GM18519 (cell line): ENCODE results near the gene RAB11FIP5.
A peak's percentile ranks its signal among the peaks of the same experiment; 100 is the strongest.
"Not testable (repeated sequence)": the region's sequence is repeated elsewhere in the genome, so short reads cannot be mapped to it uniquely, and the experiment has no call there.

Source experiments
- ATAC-seq: cut with Tn5 transposase; IDR thresholded peaks from one replicate; pipeline ENCODE4 v1.9.1; 2021; ENCODE audit warnings: mild to moderate bottlenecking, moderate library complexity; ENCODE audit not compliant: unreplicated experiment, low FRiP score

RAB11FIP5 gene

DNA sequence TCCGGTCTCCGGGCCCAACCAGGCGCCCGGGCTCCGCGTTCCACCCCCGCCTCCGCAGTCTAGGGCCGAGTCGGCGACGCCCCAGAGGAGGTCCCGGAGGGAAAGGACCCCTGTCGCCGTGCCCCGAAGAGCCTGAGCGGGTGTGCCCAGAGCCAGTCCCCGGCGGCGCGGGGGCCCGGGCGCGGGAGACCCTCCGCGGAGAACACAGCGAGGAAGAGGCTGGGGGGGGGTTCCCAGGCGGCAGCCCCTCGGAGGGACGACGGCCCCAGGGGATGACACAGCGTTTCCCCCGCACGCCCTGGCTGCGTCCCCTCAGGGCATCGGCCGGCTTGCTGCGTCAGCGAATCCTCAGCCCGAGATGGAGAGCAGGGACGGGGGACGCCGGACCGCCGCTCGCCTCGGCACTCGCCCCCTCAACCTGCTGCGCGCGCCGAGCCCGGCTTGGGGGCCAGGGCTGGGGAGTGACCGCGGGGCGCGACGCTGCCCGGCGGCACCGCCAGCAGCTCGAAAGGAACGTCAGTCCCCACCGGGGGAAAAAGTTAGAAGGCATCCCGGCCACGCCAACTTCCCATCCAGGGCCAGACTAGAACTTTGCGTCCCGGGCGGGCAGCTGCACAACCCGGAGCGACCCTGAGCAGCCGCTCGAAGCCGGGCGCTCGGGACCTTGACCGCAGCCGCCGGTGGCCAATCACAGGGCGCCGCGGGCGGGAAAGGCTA, 41.9 kb downstream of the RAB11FIP5 start:
- peak; percentile 14 for ATAC-seq

DNA sequence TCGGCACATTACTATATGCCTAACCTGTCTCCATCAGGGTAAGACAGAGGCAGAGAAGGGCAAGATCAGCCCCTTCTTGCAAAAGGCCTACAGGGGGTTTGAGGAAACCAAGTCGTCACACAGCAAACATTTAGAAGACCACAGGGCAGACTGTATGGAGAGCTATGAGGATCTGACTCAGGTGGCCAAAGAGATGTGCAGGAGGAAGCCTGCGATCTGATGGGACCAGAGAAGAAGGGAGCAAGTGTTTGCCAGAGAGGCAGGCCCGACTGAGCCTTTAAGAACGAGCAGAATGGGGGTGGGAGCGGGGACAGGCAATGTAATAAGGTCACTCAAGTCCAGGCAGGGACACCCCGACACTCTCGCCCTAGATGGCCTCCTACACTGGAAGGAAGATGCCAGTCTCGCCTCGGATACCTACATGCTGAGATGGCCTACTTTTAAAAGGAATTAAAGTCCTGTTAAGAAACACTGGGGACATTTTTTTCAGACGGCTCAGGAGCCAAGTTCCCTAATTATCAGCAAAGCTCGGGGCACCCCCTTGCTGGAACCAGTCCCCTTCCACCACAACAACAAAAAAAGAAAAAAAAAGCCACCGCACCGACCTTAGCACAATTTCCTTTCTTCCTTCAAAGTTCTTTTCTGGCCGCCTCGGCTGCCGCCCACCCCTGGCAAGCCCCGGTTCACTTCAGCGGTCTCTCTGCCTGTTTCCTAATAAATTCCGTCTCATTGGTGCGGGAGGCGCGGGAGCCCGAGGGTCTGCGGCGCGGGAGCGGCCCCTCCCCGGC, 42.7 kb downstream of the RAB11FIP5 start:
- no peak for ATAC-seq

DNA sequence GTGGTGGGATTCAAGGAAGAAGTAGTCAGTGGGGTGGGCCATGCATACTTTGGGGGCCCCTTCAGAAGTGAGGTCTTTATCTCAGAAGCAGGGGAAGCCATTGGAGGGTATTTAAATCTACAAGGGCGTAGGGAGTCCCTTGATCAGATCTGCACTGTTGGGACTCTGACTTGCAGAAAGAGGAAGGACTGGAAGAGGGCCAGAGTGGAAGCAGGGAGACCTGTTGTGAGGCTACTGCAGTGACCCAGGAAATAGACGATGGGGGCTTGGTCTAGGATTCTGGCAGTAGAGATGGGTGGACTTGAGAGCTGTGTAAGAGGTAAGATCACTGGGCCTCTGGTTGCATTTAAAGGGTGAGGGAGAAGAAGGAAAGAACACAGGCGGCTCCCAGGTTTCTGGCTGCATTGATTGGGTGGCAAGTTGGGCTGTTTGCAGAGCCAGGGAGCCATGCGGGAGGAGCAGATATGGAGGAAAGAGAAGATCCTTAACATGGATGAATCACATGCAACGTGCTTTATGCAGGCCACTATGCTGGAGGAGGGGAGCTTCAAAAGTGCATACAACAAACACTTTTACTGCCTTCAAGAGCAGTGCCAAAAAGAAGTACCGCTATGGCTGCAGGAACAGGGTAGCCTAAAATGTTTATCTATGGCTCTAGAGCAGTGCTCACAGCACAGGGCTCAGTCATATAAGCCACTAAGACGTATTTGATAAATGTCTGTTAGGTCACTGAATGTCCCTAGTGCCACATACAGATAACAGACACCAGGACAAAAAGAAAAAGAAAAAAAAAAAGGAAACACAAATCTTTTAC, 43.5 kb downstream of the RAB11FIP5 start:
- no peak for ATAC-seq

DNA sequence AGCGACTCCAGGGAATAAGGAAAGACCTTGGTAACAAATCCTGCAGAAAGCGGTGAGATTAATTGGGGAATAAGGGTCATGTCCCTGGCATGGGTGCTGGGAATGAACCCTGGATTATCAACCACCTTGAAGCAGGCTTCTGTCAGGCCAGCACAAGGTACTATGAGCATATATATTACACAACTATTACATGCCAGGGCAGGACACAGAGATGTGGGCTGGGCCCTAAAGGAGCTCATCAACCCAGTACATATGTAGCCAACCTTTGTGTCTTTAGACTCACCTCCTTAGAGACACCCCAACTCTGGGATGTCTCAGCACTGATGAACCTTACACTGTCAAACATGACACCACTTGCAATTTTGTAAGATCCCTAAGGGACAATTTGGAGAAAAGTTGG, 44.6 kb downstream of the RAB11FIP5 start:
- ATAC-seq, result no peak

DNA sequence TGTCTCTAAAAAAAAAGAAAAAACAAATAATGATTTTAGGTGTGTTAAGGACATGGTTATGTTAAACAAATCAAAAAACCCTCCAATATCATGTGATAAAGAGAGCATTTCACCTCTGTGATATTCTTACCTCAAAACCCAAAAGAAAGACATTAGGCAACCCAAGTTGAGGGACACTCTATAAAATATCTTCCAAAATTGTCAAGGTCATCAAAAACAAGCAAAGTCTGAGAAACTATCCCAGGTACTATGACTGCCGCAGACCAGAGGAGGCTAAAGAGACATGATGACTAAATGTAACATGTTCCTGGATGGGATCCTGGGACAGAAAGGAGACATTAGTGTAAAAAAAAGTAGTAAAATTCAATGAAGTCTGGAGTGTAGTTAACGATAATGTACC, 45.7 kb downstream of the RAB11FIP5 start:
- ATAC-seq, result no peak

DNA sequence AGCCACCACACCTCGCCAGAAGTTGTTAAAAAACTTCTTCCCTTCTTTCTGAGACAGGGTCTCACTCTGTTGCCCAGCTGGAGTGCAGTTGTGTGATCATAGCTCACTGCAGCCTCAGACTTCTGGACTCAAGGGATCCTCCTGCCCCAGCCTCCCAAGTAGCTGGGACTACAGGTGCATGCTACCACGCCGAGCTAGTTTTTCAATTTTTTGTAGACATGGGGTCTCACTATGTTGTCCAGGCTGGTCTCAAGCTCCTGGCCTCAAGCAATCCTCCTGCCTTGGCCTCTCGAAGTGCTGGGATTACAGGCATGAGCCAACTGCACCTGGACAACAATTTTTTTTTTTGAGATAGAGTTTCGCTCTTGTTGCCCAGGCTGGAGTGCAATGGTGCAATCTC, 47.7 kb downstream of the RAB11FIP5 start:
- ATAC-seq, result not testable (repeated sequence)

DNA sequence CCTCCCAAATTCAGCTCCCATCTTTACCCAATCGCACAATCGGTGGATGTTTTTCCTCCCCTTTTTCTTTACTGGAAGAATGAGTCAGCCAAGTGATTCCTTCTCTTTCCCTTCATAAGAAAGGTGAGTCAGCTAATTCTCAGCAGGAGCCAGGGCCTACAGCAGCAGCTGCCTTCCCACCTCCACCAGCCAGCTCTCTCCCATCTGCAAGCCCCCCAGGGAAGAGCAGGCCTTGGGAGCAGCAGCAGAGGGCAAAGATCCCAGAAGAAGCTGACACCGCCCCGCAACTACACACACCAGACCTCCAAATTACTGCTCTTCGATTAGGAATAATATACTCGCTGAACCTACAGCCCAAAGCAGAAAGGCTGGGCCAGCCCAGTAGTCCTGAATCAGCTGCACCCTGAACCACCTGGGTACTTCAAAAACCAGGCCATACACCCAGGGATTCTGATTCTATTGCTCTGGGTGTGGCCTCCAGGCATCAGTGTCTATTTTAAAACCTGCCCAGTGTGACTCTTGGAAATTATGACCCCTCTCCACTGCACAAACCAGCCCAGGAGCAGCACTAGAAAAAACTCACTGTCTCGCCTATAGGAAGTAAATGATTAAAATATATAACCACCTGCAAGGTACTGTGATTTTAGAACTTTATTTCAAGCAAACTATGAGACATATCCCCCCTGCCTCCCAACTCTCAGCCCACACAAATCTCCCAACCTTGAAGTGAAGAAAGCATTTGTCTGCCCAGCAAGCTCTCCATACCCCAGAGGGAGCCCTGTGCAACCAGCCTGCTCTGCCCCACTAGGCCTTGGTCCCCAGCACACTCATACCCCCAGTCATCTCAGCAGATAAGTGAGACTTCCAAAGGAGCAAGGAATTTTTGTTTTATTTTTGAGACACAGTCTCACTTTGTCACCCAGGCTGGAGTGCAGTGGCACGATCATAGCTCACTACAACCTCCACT, 48.6 kb downstream of the RAB11FIP5 start:
- ATAC-seq, result no peak

DNA sequence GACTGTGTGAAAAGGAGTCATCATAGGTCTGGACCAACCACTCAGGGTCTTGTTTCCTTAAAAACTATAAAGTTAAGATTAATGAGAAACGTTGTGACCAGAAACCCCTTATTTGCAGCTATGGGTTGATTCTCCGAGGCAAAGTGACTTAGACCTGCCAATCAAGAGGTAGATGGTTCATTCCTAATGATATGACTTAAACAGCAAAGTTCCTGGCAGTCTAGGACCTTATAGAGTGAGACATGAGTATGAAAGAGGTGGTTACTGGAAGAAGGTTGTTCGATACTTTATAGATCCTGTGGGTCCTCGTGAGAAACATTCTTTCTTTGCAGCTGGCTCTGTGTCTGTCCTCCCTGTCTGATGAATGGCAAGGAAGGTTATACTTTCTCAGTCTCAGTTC, 49.3 kb downstream of the RAB11FIP5 start:
- ATAC-seq, result no peak

DNA sequence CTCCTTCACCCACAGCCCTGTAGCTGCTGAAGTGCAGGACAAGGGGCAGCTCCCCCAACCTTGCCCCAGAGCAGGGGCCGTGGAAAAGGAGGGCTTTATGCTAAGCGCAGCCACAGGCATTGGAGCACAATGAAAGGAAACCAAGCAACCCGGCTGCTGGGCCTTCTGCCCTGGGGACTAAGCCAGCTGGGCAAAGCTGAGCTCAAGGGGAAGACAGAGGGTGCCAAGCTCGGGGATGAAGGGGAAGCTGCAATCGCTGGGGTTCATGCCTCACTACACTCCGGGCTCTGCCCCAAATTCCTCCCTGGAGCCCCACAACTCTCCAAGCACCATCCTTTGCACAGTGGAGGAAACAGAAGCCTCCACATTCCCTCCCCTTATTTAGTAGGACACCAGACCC, 53.6 kb downstream of the RAB11FIP5 start:
- ATAC-seq, result no peak

DNA sequence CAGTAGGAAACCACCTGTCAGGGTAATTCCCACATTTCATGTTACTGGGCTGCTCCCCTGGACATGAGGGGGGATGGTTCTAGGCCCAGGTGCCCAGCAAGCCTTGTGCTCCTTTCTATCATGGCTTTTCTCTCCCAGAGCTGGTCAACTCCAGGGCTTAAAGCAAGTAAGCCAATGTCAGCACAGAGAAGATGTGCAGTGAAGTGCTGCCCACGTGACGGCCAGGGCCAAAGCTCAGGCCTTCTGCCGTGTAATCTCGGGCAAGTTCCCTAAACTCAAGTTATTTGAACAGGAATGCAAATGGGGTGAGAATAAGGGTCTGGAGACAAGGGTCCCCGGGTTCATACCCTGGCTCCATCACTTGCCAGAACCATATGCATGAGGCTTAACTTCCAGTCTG, 57.8 kb downstream of the RAB11FIP5 start:
- no peak for ATAC-seq

DNA sequence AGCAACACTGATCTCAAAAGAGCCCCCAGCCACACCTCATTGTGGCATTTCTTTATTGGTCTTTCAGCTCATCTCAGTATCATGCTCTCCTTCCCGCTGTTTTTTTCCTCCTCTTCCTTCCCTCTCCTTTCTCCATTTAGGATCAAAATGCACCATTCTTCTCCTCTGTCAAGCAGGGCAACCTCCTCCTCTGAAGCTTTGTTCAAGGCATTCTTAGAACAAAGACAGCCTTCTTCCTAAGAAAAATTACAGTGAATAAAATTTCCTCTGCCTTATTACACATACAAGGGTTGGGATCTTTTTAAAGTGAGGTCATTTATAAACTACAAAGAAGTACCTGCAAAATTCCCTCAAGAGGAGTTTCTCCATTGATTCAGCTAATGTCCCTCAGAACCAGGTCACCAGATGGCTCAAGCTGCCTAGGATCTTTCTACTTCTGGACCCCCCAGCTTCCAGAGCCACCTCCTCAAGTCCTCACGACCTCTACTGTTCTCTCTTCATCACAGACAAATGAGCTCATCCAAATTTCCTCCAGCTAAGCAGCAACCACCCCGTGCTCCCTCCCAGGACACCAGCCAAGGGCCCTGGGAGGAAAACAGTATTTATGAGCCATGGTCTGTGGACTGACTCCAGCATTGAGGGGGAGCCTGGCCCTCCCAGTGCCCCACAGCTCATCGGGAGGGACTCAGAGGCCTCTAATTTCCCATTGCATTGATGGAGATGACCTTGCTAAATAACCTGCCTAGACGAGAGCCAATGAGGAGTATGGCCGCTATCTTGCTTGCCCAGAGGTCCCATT, 59.2 kb downstream of the RAB11FIP5 start:
- ATAC-seq, result no peak

DNA sequence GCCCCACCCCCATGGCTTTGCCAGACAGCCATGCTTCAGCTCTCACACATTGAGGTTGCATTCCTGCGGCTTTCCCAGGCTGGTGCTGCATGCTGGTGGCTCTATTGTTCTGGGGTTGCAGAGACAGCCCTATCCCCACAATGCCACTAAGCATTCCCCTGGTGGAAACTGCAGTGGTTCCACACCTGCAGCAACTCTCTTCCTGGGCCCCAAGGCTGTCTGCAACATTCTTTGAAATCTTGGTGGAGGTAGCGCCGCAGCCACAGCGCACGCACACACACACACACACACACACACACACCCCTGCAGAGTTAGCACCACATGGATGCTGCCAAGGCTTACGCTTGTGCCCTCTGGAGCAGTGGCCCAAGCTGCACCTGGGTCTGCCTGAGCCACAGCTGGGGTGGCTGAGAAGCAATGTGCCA, 62.6 kb downstream of the RAB11FIP5 start:
- no peak for ATAC-seq

DNA sequence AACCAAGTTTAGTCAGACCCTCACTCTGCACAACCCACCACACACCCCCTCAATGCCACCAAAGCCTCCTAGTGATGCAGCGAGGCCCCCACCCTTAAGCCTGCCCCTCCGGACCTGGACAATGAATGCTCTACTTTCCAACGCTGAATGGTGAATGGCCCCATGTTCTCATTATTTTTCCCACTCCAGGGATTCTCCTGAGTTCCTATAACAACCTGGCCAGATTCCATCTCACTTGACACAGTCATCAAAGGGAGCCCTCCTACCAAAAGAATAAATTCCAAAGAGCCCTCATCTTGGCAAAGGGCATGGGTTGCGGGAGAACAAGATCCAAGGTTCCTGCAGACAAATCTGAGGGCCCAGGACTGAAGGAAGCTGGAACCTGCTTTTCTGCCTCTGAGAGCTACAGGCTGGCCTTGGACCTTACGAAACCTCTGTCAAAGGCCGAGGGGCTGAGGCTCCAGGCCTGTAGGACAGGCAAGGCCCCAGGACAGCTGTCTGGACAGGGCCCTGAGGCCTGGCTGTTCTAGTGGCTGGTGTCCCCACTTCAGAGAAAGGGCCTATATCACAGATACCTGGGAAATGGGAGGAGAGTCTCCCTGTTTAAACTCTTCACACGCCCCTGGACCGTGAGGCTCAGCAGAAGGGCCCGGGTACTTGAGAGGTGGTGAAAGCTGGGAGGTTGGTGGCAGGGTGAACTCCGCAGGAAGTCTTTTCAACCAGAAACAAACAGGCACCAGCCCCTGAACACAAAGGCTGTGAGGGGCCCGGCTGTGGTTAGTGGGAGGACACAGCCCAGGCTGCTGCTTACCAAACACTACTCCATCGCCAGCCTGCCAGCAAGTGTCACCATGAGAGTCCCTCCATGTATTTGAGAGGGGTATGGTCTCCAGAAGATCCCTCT, 68.6 kb downstream of the RAB11FIP5 start:
- ATAC-seq, result no peak

DNA sequence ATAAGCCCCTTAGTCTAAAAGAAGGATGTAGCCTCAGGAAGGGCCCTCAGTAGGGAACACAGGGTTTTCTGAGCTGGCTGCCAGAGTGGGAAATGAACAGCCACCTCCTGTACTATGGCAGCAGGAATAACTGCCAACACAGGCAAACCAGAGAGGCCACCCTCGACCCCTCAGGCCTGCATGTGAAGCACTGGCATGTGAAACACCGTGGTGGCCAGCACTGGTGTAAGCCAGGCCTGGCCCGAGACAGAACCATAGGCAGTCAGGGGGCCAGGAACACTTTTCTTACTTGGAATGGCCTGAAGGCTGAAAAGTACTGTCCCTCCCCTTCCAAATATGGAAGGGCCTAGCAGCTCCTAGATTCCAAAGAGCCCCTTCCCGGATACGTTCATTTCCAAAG, 69.5 kb downstream of the RAB11FIP5 start:
- no peak for ATAC-seq

DNA sequence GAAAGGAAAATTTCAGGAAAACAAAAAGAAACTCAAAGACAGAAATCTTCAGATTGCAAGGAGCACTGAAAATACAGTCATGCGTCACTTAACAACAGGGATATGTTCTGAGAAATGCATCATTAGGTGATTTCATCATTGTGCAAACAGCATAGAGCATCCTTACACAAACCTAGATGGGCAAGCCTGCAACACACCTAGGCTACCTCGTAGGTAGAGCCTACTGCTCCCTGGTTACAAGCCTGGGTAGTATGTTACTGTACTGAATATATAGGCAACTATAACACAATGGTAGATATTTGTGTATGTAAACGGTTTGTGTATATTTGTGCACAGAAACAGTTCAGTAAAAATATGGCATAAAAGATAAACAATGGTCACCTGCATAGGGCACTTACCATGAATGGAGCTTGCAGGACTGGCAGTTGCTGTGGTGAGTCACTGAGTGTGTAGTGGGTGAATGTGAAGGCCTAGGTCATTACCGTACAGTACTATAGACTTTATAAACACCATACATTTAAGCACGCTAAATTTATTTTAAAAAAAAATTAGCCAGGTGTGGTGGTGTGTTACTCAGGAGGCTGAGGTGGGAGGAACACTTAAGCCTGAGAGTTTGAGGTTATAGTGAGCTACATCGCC, 74.7 kb downstream of the RAB11FIP5 start:
- no peak for ATAC-seq

DNA sequence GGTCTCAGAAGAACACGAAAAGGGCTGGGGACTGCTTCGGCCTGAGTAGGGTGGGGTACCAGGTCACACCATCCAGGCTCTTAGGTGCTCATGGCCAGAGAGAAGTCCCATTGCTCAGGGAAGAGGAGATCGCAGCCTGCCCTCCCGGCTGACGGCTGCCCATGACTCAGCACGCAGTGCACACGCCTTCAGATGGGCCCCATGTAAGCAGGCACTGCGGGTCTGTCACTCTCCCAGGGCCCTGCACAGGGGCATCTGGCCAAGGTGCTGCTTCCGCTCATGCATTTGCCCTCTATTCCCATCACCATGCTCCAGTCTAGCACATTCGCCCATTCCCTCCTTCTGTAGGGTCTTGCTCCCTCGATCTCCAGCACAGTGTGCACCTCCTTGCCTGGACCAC, 76.0 kb downstream of the RAB11FIP5 start:
- no peak for ATAC-seq

DNA sequence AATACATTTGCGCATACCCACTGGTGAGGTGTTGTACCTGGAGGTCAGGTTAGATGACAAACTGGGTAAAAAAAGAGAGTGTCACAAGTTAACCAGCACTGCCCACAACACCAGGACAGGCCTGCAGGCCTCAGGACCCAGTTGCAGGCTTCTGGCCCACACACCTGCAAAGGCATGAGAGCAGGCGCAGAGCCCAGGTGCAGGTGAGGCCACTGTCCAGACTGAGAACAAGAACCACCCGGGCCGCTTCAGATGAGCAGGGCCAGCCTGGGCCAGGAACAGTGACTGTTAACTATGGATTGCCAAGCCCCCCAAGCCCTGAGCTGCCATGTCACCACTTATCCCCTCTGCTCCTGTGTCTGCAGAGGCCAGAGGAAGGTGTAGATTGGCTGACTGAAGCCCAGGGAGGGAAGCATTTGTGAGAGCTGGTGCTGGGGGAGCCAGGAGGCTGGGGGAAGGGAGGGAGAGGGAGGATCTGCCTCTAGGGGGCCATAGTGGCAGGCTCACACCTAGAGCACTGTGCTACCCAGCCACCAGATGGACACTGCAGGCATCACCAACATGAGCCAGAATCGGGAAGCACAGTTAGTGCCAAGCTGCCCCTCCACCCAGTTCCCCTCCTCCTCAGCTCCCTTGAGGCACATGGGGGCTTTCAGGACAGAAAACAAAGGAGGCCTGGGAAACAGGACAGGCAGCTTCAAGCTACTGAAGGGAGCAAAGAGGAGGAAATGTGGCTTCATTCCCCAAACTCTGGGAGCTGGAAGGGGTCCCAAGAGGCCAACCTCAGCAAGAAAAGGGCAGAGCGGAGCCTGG, 76.6 kb downstream of the RAB11FIP5 start:
- ATAC-seq, result no peak
